Activated naive CD4-positive, alpha-beta T cell (primary cell): Measurements from ENCODE around the gene JAK1.

ENCODE experiments used
- DNase-seq, 4 experiments: peaks; one replicate each; lab custom pipeline; 2025; lab: John Stamatoyannopoulos, UW

Gene JAK1

GRCh38 chr1:64866689-64867088, 99.7 kb downstream of the JAK1 start:
- DNase-seq, result no peak

GRCh38 chr1:64865105-64865757, 101.1 kb downstream of the JAK1 start:
- DNase-seq, result no peak

GRCh38 chr1:64864018-64864940, 102.1 kb downstream of the JAK1 start:
- peak in 1 of 4 experiments; percentile 7 for DNase-seq

- no peak for DNase-seq
Measured at GRCh38 chr1:64861611-64862010, 104.7 kb downstream of the JAK1 start.

GRCh38 chr1:64857347-64857746, 109.0 kb downstream of the JAK1 start:
- no peak for DNase-seq

- no peak for DNase-seq
Measured at GRCh38 chr1:64856553-64856952, 109.8 kb downstream of the JAK1 start.

- no peak for DNase-seq
Measured at GRCh38 chr1:64855557-64855956, 110.8 kb downstream of the JAK1 start.

- DNase-seq, result no peak
Measured at GRCh38 chr1:64854674-64855073, 111.7 kb downstream of the JAK1 start.

GRCh38 chr1:64851664-64852063, 114.7 kb downstream of the JAK1 start:
- no peak for DNase-seq

GRCh38 chr1:64850846-64851245, 115.5 kb downstream of the JAK1 start:
- DNase-seq, result no peak

GRCh38 chr1:64849942-64850341, 116.4 kb downstream of the JAK1 start:
- DNase-seq, result no peak

GRCh38 chr1:64848803-64849202, 117.5 kb downstream of the JAK1 start:
- DNase-seq, result no peak

GRCh38 chr1:64848136-64848535, 118.2 kb downstream of the JAK1 start:
- no peak for DNase-seq

GRCh38 chr1:64847666-64848065, 118.7 kb downstream of the JAK1 start:
- no peak for DNase-seq

GRCh38 chr1:64846573-64847430, 119.5 kb downstream of the JAK1 start:
- DNase-seq, result no peak

- DNase-seq, result no peak
Measured at GRCh38 chr1:64845831-64846425, 120.4 kb downstream of the JAK1 start.

GRCh38 chr1:64844609-64845008, 121.7 kb downstream of the JAK1 start:
- DNase-seq, result no peak

- DNase-seq, result no peak
Measured at GRCh38 chr1:64844175-64844574, 122.2 kb downstream of the JAK1 start.

- no peak for DNase-seq
Measured at GRCh38 chr1:64843675-64844074, 122.7 kb downstream of the JAK1 start.

GRCh38 chr1:64842224-64842623, 124.1 kb downstream of the JAK1 start:
- no peak for DNase-seq

- DNase-seq, result no peak
Measured at GRCh38 chr1:64841330-64842065, 124.9 kb downstream of the JAK1 start.
